ENCODE results near the gene EME2. TPM values are rescaled to one million over a fixed set of nuclear protein-coding genes. Genes with fewer than 3 reads are reported as not detected.
"Not testable (repeated sequence)": the region's sequence is repeated elsewhere in the genome, so short reads cannot be mapped to it uniquely, and the experiment has no call there.

EME2 gene
- total and polyA plus RNA-seq, 12 donors, result 1.8 to 90.7 (median 19.2) TPM

DNA sequence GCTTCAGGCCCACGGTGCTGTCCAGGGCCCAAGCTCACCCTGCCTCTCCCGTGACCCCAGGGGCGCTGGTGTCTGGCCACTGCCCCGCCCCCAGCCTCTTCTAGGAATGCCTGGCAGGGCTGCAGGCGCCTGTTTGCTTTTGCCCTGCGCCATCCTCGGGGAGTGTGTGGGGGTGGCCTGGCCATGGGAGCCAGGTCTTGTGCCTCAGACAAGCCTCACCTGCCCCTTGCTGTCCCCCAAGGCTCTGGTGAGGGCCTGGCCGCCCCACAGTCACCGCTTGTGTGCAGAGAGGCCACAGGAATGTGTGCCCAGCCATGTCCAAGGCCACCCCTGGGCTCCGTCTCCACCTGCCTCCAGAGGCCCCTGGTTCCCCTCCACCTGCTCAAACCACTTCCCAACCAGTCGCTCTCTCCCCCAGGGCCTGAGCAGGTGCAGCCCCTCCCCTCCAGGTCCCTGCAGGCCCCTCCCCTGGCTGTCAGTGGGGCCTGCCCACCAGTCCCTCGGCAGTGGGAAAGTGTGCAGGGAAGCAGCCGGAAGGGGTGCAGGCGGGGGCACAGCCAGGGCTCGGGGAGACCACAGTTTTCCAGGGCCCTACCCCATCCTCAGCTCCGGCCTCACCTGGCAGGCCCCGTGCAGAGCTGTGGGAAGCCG is 21.7 kb downstream of the EME2 start:
- Histone ChIP-seq H3K36me3 (replicated peaks in 1 of 2) (peaks cover 0 to 4% of the 10 kb centered on the region in 2 donors), H3K9me3 (replicated peaks in 1 of 3) (no peaks in the 10 kb centered on the region), H3K27me3 (no peaks in the 10 kb centered on the region), H3K27ac (no peak overlapping the region), H3K4me3 (no peak overlapping the region), H3K4me1 (replicated peaks in 1 of 2) (no peaks in the 10 kb centered on the region)
- WGBS, 4 donors, result 44 to 76% (median 49%) methylated on average over 5 to 18 of the region's 18 CpGs
- TF ChIP-seq, protein P1, sequence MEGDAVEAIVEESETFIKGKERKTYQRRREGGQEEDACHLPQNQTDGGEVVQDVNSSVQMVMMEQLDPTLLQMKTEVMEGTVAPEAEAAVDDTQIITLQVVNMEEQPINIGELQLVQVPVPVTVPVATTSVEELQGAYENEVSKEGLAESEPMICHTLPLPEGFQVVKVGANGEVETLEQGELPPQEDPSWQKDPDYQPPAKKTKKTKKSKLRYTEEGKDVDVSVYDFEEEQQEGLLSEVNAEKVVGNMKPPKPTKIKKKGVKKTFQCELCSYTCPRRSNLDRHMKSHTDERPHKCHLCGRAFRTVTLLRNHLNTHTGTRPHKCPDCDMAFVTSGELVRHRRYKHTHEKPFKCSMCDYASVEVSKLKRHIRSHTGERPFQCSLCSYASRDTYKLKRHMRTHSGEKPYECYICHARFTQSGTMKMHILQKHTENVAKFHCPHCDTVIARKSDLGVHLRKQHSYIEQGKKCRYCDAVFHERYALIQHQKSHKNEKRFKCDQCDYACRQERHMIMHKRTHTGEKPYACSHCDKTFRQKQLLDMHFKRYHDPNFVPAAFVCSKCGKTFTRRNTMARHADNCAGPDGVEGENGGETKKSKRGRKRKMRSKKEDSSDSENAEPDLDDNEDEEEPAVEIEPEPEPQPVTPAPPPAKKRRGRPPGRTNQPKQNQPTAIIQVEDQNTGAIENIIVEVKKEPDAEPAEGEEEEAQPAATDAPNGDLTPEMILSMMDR (IDR thresholded peaks at IDR 0.05), result no peak
- TF ChIP-seq POLR2A (IDR thresholded peaks at IDR 0.05), result no peak
- peak in 2 of 7 donors; percentile 17 to 26 for DNase-seq
- intact Hi-C loops (cut with DNase I), result no loop called here

DNA sequence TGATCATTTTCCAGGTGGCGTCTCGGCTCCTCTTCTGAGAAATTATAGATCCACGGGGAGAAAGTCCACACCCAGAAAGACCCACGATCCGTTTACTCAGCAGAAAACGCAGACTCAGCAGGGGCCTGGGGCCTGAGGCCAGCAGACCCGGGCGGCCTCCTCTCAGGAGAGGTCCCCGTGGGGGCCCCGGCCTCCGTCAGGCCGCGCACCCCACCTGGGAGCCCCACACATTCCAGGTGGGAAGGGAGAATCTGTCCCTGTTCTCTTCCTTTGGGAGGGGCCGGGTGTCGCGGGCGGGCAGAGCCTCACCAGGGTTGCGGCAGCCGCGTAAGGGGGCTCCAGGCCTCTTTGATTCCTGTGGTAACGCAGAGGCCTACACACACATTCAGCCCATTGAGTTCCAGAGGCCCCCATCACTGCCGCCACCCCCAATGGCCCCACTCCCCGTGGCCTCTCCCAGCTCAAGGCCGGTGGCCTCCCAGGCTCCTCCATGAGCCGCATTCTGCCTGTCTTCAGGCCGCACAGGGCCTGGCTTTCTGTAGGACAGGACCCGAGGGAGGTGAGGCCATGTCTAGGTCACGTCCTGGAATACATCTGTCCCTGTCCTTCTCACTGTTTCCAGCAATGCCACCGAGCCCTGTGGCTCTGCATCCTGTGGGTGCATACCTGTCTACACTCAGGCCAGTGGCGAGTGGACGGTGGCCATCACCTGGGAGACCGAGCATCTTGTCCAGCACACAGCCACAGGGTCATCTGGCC is 22.5 kb downstream of the EME2 start:
- H3K4me1 ChIP-seq (replicated peaks in 1 of 2), result no peaks in the 10 kb centered on the region

DNA sequence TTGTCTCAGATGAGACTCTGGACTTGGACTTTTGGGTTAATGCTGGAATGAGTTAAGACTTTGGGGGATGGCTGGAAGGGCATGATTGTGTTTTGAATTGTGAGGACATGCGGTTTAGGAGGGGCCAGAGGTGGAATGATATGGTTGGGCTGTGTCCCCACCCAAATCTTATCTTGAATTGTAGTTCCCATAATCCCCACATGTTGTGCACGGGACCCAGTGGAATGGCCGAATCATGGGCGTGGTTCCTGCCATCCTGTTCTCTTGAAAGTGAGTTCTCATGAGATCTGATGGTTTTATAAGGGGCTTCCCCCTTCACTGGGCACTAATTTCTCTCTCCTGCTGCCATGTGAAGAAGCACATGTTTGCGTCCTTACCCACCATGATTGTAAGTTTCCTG is 26.7 kb downstream of the EME2 start:
- H3K27ac ChIP-seq; H3K4me1 ChIP-seq (replicated peaks in 1 of 2); H3K36me3 ChIP-seq (replicated peaks in 1 of 2); intact Hi-C loops (cut with DNase I); H3K4me3 ChIP-seq; DNase-seq; H3K27me3 ChIP-seq; H3K9me3 ChIP-seq (replicated peaks in 1 of 3): not testable (repeated sequence)
- 68 to 95% (median 88%) methylated on average over 2 to 5 of the region's 5 CpGs for WGBS, 4 donors

More for the DNA sequence above, 22.5 kb downstream of the EME2 start:
- 76 to 83% (median 78%) methylated on average over 21 to 32 of the region's 32 CpGs for WGBS, 4 donors
- Histone ChIP-seq H3K4me3 (no peak overlapping the region), H3K9me3 (replicated peaks in 1 of 3) (no peaks in the 10 kb centered on the region), H3K36me3 (replicated peaks in 1 of 2) (no peaks in the 10 kb centered on the region), H3K27me3 (no peaks in the 10 kb centered on the region), H3K27ac (no peak overlapping the region)
- intact Hi-C loops (cut with DNase I), result no loop called here
- no peak for DNase-seq
- TF ChIP-seq POLR2A (IDR thresholded peaks at IDR 0.05), result no peak
- TF ChIP-seq, protein P1 (IDR thresholded peaks at IDR 0.05), result no peak

DNA sequence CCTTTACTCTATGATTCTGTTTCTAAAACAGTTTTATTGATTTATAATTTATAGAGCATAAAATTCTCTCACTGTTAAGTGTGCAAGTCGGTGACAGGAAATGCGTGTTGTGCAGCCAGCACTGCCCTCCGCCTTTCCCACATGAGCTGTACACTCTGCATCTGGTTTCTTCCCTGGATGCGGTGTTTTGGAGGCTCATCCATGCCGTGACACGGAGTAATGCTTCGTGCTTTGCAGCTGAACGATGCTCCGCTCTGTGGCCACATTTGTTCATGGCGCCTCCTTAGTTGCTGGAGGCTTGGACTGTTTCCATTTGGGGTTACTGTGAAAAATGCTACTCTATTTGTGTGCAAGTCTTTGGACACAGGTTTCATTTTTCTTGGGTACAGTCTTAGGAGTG is 28.1 kb downstream of the EME2 start:
- no peak for DNase-seq
- Histone ChIP-seq H3K9me3 (replicated peaks in 1 of 3) (no peaks in the 10 kb centered on the region), H3K4me1 (replicated peaks in 1 of 2) (no peaks in the 10 kb centered on the region), H3K36me3 (replicated peaks in 1 of 2) (no peaks in the 10 kb centered on the region), H3K27me3 (no peaks in the 10 kb centered on the region), H3K27ac (no peak overlapping the region), H3K4me3 (no peak overlapping the region)
- TF ChIP-seq POLR2A (IDR thresholded peaks at IDR 0.05), result no peak
- TF ChIP-seq, protein P1 (IDR thresholded peaks at IDR 0.05), result no peak
- WGBS, 4 donors, result 81 to 88% (median 85%) methylated on average over 10 of the region's 10 CpGs
- intact Hi-C loops (cut with DNase I), result no loop called here

Data from adrenal gland (tissue), 12 donors.